GM12892 (cell line): ENCODE data around the gene LAIR1.

Experiments used
- POLR2A ChIP-seq: IDR thresholded peaks from 2 replicates; pipeline ENCODE4 v1.6.1; 2011; ENCODE audit warnings: low read depth, low read length, control low read depth
- POLR2AphosphoS5 ChIP-seq: IDR thresholded peaks from 2 replicates; pipeline ENCODE4 v1.6.1; 2011; ENCODE audit warnings: low read depth, low read length, control low read depth

GRCh38 chr19:54405628-54406027, 40.9 kb upstream of the LAIR1 start:
- TF ChIP-seq POLR2A (no peak), POLR2AphosphoS5 (no peak)
